HG02642 (cell line): ENCODE data around the gene TMEM178B.

Source experiments
- ATAC-seq: cut with Tn5 transposase; IDR thresholded peaks from one replicate; pipeline ENCODE4 v1.9.1; 2021; ENCODE audit warnings: mild to moderate bottlenecking; ENCODE audit not compliant: unreplicated experiment, poor library complexity

The TMEM178B gene

DNA sequence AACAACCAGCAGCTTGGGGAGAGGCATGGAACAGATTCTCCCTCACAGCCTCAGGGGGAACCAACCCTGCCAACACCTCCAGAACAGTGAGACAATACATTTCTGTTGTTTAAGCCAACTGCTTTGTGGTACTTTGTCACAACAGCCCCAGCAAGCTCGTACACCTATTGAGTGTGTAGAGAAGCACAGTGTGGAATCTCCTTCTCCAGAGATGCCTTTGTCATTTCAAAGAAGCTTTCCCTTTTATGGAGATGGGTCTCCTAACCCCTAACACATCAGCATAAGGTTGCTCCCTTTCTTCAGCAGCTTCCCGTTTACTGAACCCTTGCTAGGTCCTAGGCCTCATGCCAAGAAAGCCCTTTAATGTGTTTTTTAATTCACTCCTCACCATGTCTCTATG lies 416.6 kb downstream of the TMEM178B start:
- ATAC-seq, result no peak

DNA sequence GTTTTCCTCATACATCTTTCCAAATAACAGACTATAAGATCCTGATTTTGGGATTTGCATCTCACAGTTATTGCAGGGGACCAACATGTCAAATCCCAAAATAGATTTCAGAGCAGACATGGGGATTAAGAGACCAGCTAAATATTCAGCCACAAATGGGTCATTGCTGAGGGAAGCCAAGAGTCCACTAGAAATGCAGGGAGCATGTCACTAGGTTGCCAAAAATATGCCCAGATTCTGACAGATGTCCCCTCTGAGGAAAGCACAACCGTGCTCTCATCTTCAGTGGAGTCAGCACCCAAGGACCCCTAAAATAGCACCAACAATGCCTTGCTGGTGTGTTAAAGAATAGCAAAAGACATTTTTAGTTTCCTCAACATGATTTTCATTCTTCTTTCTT lies 421.2 kb downstream of the TMEM178B start:
- ATAC-seq, result no peak

DNA sequence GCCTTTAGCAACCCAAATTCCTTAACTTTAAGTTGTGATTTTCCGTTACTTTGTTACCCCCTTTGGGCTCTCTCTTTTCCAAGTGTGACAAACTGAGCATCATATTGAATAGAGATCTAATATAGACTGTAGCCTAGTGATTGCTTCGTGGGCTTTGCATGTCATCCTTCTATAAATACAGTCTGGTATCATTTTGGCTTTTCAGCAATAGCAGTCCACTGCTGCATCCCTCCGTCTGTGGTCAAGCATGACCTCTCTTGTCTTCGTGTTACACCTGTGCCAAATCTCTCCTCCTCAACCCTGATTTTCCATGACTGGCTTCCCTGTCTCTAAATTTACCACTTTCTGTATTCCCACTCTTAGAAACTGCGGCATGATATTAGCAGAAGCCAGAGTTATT lies 423.5 kb downstream of the TMEM178B start:
- ATAC-seq, result no peak

DNA sequence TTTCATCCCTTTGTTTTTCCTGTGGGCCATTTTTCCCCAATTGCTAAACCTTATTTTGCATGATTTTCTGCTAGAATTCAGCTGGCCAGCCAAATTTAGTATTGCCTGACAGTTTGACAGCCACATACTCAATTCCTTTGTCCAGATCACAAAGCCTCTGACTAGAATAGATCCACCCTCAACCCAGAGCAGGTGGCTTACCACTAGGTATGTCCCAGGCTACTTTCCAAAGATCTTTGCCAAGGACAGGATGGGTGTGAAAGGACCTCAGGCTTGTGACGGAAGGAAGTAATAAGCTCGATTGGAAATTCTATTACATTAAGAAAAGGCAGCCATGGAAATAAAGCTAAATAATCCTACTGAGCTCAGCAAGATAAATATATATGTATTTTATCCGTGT lies 426.7 kb downstream of the TMEM178B start:
- no peak for ATAC-seq

DNA sequence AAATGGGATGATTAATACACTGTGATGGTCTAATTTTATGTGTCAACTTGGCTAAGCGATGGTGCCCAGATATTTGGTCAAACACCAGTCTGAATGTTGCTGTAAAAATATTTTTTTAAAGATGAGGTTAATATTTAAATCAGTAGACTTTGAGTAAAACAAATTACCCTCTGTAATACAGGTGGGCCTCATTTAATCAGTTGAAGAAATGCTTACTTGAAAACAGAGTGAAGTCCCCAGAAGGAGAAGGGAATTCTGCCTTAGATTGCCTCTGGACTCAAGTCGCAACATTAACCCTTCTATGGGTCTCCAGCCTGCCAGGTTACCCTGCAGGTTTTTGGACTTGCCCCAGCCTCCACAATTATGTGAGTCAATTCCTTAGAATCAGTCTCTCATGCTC lies 427.6 kb downstream of the TMEM178B start:
- no peak for ATAC-seq

DNA sequence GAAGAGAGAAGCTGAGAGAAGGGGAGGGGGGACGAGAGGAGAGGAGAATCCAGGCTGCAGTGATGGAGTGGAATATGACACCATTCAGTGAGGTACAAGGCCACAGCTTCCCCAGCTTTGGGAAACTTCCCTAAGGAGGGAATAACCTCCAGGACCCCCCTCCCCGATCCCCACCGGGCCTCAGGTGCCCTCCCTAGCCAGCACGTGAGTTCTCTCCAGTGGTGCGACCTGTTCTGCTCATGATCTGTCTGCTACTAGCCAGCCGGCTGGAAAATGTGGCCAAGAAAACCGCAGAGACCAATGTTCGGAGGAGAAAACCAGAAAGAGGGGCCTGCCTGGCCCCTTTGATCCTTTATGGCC lies 437.4 kb downstream of the TMEM178B start:
- no peak for ATAC-seq

DNA sequence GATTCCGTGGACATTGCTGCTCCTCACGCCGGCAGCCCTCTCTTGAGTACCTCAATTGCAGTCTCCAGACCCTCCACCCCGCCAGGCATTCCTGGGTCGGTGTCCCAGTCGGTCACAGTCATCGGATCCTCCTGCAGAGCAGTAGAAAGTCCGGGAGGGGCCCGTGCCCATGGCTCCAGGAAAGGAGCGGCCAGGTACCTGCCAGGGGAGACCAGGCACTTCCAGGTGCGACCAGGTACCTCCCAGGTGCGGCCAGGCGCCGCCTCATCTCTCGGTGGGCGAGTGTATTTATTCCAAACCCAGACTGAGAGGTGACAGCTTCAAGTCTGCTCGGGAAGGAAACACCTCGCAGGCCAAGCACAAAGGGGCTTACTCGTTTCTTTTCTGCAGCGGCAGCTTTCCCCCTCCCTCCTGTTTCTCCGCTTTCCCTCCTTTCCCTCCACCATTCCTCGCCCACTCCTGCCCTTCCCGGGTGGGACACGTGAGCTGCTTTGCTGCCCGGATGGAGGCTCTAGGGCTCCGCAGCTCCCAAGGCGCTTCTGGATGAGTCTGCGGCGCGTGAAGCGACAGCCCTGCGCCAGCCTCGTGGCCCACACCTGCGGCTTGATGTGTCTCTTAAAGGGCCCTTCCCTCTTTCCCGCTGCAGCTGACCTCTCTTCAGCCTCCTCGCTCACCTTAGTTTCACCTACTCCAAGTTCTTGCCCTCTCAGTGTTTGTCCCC lies 438.0 kb downstream of the TMEM178B start:
- ATAC-seq, result no peak

DNA sequence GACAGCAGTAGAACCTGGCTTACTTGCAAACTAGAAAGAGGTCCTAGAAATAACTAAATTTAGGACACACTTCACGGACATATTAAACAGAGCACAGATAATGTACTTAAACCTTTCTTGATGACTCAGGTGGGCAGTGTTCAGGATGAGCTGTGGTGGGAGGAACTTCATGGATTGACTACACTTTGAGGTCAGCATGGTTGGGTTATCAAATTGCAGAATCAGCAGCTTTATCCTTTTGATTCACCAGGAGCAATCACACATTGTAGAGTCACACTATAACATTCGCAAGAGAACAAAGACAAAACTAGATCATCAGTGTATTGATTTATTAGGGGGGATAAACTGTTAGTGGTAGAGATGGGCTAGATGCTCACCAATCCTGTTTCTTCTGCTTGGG lies 438.7 kb downstream of the TMEM178B start:
- no peak for ATAC-seq

DNA sequence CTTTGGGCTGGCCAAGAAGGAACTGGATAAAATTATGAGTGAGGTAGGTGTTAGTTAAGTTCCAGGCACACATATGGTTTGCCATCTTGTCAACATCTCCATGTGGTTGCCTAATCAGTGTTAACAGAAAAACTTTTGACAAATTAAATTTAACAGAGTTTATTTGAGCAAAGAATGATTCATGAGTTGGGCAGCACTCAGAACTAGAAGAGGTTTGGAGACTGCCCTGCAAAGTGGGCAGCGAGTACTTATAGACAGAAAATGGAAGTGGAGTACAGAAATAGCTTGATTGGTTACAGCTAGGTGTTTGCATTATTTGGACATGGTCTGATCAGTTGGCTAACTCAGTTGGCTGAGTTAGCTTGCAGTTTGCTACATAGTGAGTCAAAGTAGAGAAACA lies 439.9 kb downstream of the TMEM178B start:
- ATAC-seq, result no peak

DNA sequence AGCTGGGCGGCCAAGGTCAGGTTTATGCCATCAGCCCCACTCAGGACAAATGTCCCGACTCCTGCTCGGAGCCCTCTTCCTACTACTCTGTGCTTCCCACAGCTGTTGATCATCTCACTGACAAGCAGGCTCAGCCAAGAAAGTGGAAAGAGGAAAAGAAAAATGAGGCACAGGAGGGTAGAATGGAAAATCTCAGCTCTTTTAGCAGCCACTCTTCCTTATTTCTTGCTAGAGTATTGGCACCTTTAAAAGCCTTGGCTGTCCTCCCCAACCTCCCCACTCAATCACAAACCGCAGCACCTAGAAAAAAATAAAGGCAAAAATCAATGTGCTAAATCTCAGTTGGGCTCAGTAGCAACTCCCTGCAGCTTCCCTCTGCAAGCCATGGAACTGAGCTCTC lies 442.1 kb downstream of the TMEM178B start:
- no peak for ATAC-seq

DNA sequence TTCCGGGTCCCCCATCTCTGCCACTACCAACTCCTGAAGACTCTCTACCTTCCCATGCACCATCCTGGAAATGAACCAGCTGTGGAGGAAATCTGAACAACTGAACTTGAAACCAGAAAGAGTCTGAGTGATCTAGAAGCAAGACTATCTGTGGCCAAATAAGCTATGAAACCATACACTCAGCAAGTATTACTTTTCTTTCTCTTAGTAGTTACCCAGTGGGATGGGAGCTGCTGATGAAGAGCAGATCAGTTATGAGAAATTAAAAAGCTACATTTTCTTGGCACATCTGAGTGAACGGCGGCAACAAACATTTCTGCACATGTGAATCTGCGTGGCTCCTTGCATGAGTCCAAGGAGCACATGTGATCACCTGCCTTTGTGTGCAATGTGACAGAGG lies 445.8 kb downstream of the TMEM178B start:
- no peak for ATAC-seq

DNA sequence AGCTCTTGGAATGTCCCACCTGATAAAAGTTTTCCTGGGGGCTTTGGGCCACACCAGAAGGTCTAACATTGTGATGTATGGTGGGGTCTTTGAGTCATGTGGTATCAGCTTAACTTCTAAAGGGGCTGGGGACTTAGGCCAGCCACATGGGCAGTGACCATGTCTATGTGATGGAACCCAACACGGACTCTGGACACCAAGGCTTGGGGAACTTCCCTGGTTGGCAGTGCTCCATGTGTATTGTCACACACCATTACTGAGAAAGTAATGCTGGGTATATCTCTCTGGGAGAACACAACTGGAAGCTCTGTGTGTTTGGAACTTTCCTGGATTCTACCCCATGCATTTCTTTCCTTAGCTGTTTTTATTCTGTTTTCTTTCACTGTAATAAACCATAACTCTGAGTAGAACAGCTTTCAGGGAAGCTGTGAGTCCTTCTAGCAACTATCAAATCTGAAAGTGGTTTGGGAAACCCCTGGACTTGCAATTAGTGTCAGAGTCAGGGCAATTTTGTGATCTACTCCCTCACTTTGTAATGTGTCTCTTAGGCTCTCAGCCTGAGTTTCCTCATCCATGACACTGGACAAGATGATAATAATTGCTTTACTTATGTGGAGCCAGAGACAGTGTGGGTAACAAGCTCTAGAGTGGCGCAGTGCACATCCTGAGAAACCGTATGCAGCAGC lies 448.9 kb downstream of the TMEM178B start:
- no peak for ATAC-seq

DNA sequence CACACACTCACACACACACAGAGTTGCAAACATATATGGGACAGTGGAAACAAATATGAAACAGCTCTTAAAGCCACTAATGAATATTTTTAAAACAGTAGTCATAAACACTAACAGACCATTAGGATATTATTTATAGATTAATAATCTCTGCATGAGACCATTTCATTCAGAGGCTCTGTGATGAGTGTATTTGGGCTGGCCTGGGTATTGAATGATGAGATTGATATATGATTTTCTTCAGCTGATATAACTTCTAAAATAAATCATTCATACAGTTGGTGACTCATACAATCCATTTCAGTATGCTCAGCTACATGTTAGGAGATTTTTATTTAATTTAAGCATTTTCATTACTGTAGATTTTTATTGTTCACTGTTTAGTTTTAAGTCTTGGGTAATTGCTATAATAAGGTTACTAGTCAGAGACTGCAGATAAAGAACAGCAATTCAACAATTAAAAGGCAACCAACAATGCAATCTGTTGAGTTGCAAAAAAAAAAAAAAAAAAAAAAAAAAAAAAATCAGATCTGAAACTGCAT lies 452.2 kb downstream of the TMEM178B start:
- ATAC-seq, result no peak

DNA sequence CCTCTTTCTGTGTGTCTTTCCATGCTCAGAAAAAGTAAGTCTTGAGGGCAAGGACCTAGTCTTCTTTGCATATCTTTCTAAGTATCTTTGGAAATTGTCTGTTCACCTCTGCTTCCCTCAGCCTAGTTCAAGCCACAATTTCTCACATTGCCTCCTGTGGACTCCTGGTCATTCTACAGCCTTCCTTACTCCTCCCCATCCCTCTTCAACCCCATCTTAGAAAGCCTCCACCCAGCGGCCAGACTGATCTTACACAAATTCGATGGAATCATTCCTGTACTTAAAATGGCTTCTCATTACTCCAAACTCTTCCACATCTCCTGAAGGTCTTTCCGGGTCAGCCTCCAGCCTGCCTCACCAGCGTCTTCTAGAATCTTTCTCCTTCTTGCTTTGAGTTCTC lies 453.2 kb downstream of the TMEM178B start:
- no peak for ATAC-seq

DNA sequence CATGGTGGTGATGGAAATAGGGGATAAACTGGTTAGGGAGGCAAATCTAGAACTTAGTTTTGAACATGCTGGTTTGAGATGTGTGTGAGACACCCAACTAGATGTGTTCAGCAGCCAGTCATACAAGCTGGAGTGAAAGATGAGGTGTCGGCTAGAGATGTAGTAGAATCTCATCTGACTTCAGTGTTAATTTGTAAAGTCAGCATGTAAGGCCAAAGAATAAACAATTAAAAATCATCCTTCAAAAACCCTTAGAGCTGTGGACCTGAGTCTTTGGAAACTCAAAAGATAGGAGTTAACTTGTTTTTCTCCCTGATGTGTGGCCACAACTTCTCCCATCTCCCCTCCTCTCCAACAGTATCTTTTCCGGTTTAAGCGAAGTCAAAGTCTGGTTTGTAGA lies 454.5 kb downstream of the TMEM178B start:
- ATAC-seq, result no peak
